CD4-positive, alpha-beta T cell treated with Interleukin-6 at 100 ng/mL for 8 hours (primary cell): Measurements from ENCODE around the gene PSTK.

Experiments
- DNase-seq: peaks from one replicate; pipeline ENCODE4 v3.0.0-alpha.2; 2020; ENCODE audit warnings: mixed read lengths, low spot score

Gene PSTK

DNA sequence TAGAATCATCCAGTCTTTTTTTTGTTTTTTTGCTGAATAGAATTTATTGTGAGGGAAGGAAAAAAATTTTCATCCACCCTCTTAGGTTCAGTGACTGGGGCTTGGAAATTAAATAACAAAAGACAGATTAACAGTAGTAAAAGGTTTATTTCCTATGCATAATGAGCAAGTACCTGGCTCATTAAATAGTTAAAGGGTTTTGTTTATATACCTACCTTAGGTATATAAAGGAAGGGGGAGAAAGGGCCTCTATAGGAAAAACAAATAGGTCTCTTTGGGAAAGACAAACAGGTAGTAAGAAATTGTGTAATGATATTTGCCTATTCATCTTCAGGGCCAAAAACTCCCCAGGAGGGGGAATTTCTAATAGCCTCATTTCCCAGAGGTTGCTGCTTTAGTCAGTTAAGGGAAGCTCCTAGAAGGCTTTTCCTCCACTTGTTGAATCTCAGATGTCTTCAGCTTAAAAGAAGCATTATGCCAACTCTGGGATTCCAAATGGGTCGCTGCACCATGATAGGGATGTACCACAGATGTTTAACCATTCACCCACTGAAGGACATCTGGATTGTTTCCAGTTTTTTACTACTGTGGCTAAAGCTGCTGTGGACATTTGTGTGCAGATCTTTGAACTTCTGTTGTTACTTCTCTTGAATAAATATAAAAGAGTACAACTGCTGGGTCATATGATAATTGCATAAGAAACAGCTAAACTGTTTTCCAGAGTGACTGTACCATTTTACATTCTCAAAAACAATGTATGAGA, 39.9 kb downstream of the PSTK start:
- DNase-seq, result no peak

DNA sequence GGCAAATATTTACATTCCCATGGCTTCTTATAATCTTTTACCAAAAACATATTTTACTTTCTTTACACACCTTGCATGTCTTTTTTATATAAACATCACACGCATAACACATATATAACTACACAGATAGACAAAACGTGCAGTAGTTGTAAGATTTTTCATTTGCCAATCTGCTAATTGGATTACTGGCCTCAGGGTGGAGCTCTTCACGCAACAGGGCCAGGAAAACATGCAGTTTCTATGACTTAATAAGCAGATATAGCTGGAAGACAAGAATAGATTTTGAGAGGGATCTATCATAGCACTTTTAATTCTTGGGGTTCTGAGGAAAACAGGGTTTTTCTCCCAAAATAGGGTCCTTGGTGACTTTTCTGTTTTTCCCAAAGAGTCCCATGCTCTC, 41.3 kb downstream of the PSTK start:
- no peak for DNase-seq

DNA sequence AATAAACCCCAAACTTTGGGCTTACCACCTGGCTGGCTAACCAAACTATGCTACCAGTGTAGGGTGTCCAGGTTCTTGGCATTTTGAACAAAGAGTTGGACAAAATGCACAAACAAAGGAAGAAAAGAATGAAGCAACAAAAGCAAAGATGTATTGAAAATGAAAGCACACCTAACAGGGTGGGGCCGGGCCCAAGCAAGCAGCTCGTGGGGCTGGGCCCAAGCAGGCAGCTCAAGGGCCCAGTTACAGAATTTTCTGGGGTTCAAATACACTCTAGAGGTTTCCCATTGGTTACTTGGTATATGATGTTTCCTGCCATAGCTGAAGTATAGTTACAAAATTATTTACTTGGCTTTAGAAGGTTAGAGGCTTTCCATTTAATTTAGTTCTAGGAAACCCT, 44.3 kb downstream of the PSTK start:
- no peak for DNase-seq

DNA sequence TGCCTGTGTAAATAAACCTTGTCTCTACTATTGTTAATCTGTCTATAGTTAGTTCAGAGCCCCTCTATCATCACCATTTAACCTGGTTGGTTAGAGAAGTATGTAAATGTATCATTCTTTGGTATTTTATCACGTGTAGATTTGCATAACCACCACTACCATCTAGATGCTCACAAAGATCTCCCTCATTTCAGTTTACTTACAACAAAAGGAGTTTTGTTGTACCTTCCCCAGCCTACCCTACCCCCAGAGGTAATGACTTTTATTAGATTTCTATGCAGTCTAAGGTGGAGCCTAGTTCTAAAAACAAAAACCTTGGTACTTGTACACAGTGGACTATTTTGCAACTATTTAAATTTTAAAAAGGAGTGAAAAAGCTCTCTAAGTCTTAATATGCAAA, 46.1 kb downstream of the PSTK start:
- DNase-seq, result no peak

DNA sequence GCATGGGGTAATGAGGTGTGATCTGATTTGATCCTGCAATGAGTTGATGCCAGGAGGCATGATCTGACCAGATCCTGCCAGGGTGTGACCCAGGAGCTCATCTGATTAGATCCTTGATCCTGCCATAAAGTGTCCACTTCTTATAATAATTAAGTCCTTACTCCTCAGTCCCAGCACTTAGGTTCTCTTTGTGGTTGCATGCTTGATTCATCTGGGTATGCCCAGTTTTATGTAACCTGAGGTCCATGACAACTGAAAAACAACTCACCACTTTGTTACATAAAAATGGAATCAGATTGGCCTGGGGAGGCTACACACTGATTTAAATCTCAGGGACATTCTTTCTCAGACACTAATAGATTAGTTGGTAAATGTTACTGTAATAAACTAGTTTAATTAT, 47.7 kb downstream of the PSTK start:
- DNase-seq, result no peak

DNA sequence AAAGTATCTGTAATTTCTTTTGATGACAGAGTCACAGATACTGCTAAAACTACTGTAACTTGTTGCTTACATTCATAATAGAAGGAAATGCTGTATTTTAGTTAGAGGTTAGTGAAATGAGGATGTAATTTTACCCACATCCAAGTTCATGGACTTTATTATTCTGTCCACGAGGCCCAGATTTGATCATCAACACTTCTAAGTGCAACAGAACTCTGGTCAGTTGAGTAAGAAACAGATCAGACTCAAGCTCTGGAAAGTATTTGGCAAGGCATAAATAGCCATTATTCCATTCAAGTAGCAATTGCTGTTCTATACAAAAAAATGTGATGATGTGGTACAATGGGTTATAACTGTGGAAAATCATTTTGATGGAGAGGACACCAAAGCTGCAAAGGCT, 50.9 kb downstream of the PSTK start:
- no peak for DNase-seq

DNA sequence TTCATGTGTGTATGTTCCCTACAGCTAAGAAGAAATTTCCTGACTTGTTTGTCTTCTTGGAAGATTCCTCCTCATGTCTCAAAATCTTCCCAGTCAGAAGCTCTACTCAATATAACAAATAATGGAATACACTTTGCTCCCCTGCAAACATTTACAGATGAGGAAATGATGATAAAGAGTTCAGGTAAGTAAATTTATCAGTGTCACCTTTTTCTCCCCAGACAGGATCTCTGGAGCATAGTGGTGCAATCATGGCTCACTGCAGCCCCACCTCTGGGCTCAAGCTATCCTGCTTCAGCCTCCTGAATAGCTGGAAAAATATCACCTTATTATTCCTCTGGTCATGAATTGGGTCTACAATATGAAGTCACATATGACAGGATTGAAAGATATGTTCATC, 54.1 kb downstream of the PSTK start:
- DNase-seq, result no peak

DNA sequence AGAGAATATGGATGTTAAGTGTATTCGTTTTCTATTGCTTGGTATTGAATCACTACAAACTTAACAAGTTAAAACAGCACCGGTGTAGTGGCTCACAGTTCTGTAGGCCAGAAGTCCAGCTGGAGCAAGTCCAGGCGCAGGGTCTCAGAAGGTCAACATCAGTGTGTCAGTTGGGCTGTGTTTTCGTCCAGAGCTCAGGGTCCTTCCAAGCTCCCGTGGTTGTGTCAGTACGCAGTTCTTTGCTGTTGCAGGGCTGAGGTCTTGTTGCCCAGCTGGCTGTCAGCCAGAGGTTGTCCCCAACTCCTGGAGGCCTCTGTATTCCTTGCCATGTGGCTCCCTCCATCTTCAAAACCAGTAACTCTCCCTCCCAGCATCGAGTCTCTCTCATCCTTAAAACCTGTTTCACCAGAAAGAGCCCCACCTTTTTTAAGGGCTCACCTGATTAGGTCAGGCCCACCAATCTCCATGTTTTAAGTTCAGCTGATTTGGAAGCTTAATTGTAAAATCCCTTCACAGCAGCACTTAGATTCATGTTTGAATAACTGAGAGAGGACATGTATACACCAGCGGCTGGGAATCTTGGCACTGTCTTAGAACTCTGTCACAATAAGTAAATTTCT, 55.4 kb downstream of the PSTK start:
- DNase-seq, result no peak

DNA sequence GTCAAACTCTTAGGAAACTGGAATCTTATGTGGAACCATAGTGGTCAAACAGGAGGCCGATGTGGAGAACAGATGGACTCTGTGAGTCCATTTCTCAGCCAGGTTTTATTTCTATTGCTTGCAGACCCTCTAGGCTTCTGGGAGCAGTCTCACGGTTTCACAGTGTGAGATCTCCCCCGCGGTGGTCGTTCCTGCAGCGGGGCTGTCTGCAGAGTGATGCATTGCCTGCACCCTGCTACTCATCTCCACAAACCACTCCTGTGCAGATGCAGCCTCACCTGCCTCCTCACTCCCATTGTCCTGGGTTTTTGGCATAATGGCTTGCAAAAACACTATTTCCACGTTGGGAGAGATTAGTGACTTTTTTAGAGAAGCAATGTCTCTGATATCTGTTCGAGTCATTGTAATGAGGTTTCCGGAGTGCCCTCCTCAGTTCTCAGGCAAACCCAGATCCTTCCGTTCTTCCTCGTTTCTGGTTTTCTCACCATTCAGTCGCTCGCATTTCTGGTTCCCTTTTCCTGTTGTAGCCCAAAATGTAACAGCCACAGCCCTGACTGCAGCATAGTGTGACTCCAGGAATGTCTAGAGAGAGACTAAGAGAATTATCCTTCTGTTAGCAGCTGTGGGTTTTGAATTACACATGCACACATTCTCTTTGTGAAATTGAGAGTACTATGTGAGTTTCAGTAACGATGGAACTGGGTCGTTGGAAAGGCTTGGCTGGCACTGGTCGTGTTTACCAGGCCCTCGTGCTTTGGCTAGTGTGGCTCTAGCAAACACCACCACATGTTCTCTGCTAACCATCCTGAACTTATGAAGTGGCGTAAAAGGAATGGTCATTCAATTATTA, 58.8 kb downstream of the PSTK start:
- DNase-seq, result no peak

DNA sequence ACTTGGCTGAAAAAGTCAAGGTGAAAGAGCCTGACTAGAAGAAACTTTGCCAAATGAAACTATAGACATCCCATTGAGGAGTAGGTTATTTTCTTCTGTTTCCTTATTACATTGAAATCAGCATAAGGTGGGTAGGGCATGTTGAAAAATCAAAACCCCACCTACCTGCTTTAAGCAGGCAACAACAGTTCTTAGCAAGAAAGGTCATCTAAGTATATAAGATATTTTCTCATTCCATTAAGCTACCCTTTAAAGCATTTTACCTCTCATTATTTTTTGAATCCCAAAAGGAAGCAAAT, 59.4 kb downstream of the PSTK start:
- no peak for DNase-seq
